HepG2 (cell line): Measurements from ENCODE around the gene NINL. TPM values are rescaled to one million over a fixed set of nuclear protein-coding genes. Genes with fewer than 3 reads are reported as not detected.

Experiments used
- AGO1 ChIP-seq: fragments of 200-400 bp; formaldehyde crosslinking; IDR thresholded peaks from 2 replicates; pipeline ENCODE4 v1.6.1; 2017; ENCODE audit warnings: mild to moderate bottlenecking, low read depth, low read length, moderate library complexity; ENCODE audit not compliant: poor library complexity, severe bottlenecking
- CBFB ChIP-seq: sonication (generic); formaldehyde crosslinking; IDR thresholded peaks from 2 replicates; pipeline ENCODE4 v1.4.0; 2020; ENCODE audit warnings: missing genetic modification reagents
- CCAR2 ChIP-seq: fragments of 200-400 bp; formaldehyde crosslinking; optimal IDR thresholded peaks from 2 replicates; pipeline ENCODE3; 2018; ENCODE audit warnings: low read depth, mild to moderate bottlenecking, low read length, moderate library complexity
- ELF3 ChIP-seq: IDR thresholded peaks from 2 replicates; pipeline ENCODE4 v1.6.1; 2016; ENCODE audit warnings: missing genetic modification reagents, missing compliant biosample characterization
- HDAC6 ChIP-seq: fragments of 200-600 bp; sonication (generic); IDR thresholded peaks from 2 replicates; pipeline ENCODE4 v1.7.0; 2017; ENCODE audit warnings: mild to moderate bottlenecking, antibody characterized with exemption, low read length, low read depth
- KLF11 ChIP-seq: IDR thresholded peaks from 2 replicates; pipeline ENCODE4 v1.6.1; 2016; ENCODE audit warnings: missing compliant biosample characterization
- KLF16 ChIP-seq, 2 experiments: sonication (generic) in 1 of 2; formaldehyde crosslinking in 1 of 2; IDR thresholded peaks; 2 replicates each; pipeline versions ENCODE4 v1.6.1 to v1.8.0; 2016 to 2023; ENCODE audit warnings: missing genetic modification reagents in 2 of 2, missing compliant biosample characterization in 1 of 2
- KMT2A ChIP-seq: sonication (generic); formaldehyde crosslinking; IDR thresholded peaks from 2 replicates; pipeline ENCODE4 v1.4.0; 2020; ENCODE audit warnings: missing genetic modification reagents
- NPAS2 ChIP-seq: sonication (generic); formaldehyde crosslinking; IDR thresholded peaks from 2 replicates; pipeline ENCODE4 v1.8.0; 2022; ENCODE audit warnings: mild to moderate bottlenecking, missing genetic modification reagents, borderline replicate concordance
- SIX4 ChIP-seq: sonication (generic); formaldehyde crosslinking; IDR thresholded peaks from 2 replicates; pipeline ENCODE4 v1.4.0; 2020; ENCODE audit warnings: missing genetic modification reagents
- TOPORS ChIP-seq: sonication (generic); formaldehyde crosslinking; IDR thresholded peaks from 2 replicates; pipeline ENCODE4 v1.8.0; 2023; ENCODE audit warnings: mild to moderate bottlenecking, missing genetic modification reagents
- ZFP41 ChIP-seq: sonication (generic); formaldehyde crosslinking; IDR thresholded peaks from 2 replicates; pipeline ENCODE4 v1.4.0; 2020; ENCODE audit warnings: mild to moderate bottlenecking, missing genetic modification reagents, borderline replicate concordance
- ZNF343 ChIP-seq: sonication (generic); formaldehyde crosslinking; IDR thresholded peaks from 2 replicates; pipeline ENCODE4 v1.4.0; 2020; ENCODE audit warnings: mild to moderate bottlenecking, missing genetic modification reagents
- ZNF441 ChIP-seq: sonication (generic); formaldehyde crosslinking; IDR thresholded peaks from 2 replicates; pipeline ENCODE4 v1.7.0; 2021; ENCODE audit warnings: missing genetic modification reagents, borderline replicate concordance
- ZNF605 ChIP-seq: sonication (generic); formaldehyde crosslinking; IDR thresholded peaks from 2 replicates; pipeline ENCODE4 v1.8.0; 2022; ENCODE audit warnings: mild to moderate bottlenecking, missing genetic modification reagents
- ZNF747 ChIP-seq: sonication (generic); formaldehyde crosslinking; IDR thresholded peaks from 2 replicates; pipeline ENCODE4 v1.8.1; 2023; ENCODE audit warnings: missing genetic modification reagents, mild to moderate bottlenecking, borderline replicate concordance
- ZSCAN25 ChIP-seq: sonication (generic); formaldehyde crosslinking; IDR thresholded peaks from 2 replicates; pipeline ENCODE4 v1.8.0; 2022; ENCODE audit warnings: mild to moderate bottlenecking, missing genetic modification reagents
- ZSCAN29 ChIP-seq: sonication (generic); formaldehyde crosslinking; conservative IDR thresholded peaks from 2 replicates; pipeline ENCODE4 v1.4.0; 2020; ENCODE audit warnings: mild to moderate bottlenecking, missing genetic modification reagents
- polyA plus RNA-seq, 8 experiments: library from polyadenylated mRNA; depleted of rRNA in 3 of 8; stranded (reverse) in 7 of 8; unstranded in 1 of 8; fragments of >200 nt; fragmentation: Illumina TruSeq in 4 of 8; extraction: Trizol in 4 of 8; gene quantifications; 2 replicates each; pipeline versions ENCODE4 v1.2.1 to v1.2.3, GENCODE V29; 2011 to 2016; ENCODE audit warnings: low read depth in 4 of 8, missing spikeins in 1 of 8, mixed read lengths in 1 of 8; ENCODE audit not compliant: insufficient read depth in 1 of 8
- total RNA-seq, 5 experiments: library from RNA; depleted of rRNA; stranded (reverse); fragments of >200 nt; fragmentation: Illumina TruSeq; extraction: Trizol; gene quantifications; 2 replicates each; pipeline ENCODE4 v1.2.3, GENCODE V29; 2016; ENCODE audit warnings: low read depth in 1 of 5
- TF ChIP-seq, protein P1 (sequence below): IDR thresholded peaks from 2 replicates; pipeline ENCODE4 v1.6.1; 2018; ENCODE audit warnings: missing genetic modification reagents
- TF ChIP-seq, protein P2 (sequence below): sonication (generic); formaldehyde crosslinking; IDR thresholded peaks from 2 replicates; pipeline ENCODE4 v1.4.0; 2020; ENCODE audit warnings: missing genetic modification reagents, mild to moderate bottlenecking, borderline replicate concordance
- TF ChIP-seq, protein P3 (sequence below): sonication (generic); formaldehyde crosslinking; IDR thresholded peaks from 2 replicates; pipeline ENCODE4 v1.4.0; 2020; ENCODE audit warnings: missing genetic modification reagents
- TF ChIP-seq, protein P4 (sequence below): sonication (generic); formaldehyde crosslinking; IDR thresholded peaks from 2 replicates; pipeline ENCODE4 v1.4.0; 2020; ENCODE audit warnings: missing genetic modification reagents
- TF ChIP-seq, protein P5 (sequence below): sonication (generic); formaldehyde crosslinking; IDR thresholded peaks from 2 replicates; pipeline ENCODE4 v1.8.0; 2022; ENCODE audit warnings: mild to moderate bottlenecking, missing genetic modification reagents, moderate library complexity

NINL gene
- total and polyA plus RNA-seq, 2 of the 13 experiments (the other 11 are each of a cell fraction or from before 2014, with no cell fraction given): 32.3 to 34.3 TPM

DNA sequence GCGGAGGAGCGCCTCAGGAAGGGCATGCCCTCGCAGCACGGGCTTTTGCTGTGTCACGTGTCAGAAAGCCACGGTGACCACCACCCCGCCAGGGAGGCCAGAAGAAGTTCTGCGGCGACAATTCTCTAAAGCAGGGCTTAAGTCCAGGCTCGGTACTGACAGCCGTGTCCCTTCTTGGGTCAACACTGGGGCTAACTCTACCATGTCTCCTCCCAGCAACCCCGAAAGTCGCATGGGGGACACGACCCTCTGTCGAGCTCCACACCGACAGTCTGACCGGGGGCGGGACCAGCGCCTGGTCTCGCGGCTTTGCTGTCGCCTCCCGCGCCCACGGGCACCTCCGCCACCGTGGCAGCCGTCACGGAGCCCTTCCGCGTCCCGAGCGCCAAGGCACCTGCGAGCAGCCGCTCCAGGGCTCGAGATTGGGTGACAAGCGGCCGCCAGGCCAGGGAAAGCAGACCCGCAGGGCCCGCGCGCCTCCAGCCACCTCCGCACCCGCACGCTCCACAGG is 37.9 kb upstream of the NINL start (continued):
- TF ChIP-seq, protein P1, sequence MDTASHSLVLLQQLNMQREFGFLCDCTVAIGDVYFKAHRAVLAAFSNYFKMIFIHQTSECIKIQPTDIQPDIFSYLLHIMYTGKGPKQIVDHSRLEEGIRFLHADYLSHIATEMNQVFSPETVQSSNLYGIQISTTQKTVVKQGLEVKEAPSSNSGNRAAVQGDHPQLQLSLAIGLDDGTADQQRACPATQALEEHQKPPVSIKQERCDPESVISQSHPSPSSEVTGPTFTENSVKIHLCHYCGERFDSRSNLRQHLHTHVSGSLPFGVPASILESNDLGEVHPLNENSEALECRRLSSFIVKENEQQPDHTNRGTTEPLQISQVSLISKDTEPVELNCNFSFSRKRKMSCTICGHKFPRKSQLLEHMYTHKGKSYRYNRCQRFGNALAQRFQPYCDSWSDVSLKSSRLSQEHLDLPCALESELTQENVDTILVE (CRISPR knock-in tag): no peak; the same call in 1 of the 2 replicates
- TF ChIP-seq ZNF343 (CRISPR knock-in tag) (peak; percentile 93), CCAR2 (no peak), ZSCAN29 (CRISPR knock-in tag) (peak; percentile 67; the same call in 1 of the 2 replicates), KLF11 (no peak), HDAC6 (no peak), NPAS2 (CRISPR knock-in tag) (no peak), ZNF605 (CRISPR knock-in tag) (no peak; the same call in 1 of the 2 replicates), KMT2A (no peak; the same call in 1 of the 2 replicates), ZSCAN25 (CRISPR knock-in tag) (no peak), CBFB (CRISPR knock-in tag) (no peak), KLF16 (CRISPR knock-in tag; IDR thresholded peaks at IDR 0.05) (no peak), SIX4 (CRISPR knock-in tag) (no peak), ELF3 (no peak), ZNF747 (CRISPR knock-in tag) (no peak), ZNF441 (CRISPR knock-in tag) (no peak), ZFP41 (CRISPR knock-in tag) (0 out of 2 replicates have a peak, but pooled peaks have one; percentile 22), TOPORS (peak; percentile 92; the same call in 1 of the 2 replicates), AGO1 (no peak)
- TF ChIP-seq, protein P2, sequence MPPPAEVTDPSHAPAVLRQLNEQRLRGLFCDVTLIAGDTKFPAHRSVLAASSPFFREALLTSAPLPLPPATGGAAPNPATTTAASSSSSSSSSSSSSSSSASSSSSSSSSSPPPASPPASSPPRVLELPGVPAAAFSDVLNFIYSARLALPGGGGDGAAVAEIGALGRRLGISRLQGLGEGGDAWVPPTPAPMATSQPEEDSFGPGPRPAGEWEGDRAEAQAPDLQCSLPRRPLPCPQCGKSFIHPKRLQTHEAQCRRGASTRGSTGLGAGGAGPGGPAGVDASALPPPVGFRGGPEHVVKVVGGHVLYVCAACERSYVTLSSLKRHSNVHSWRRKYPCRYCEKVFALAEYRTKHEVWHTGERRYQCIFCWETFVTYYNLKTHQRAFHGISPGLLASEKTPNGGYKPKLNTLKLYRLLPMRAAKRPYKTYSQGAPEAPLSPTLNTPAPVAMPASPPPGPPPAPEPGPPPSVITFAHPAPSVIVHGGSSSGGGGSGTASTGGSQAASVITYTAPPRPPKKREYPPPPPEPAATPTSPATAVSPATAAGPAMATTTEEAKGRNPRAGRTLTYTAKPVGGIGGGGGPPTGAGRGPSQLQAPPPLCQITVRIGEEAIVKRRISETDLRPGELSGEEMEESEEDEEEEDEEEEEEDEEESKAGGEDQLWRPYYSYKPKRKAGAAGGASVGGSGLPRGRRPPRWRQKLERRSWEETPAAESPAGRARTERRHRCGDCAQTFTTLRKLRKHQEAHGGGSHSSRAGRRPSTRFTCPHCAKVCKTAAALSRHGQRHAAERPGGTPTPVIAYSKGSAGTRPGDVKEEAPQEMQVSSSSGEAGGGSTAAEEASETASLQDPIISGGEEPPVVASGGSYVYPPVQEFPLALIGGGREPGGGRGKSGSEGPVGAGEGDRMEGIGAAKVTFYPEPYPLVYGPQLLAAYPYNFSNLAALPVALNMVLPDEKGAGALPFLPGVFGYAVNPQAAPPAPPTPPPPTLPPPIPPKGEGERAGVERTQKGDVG: 0 out of 2 replicates have a peak, but pooled peaks have one; percentile 0
- TF ChIP-seq, protein P3, sequence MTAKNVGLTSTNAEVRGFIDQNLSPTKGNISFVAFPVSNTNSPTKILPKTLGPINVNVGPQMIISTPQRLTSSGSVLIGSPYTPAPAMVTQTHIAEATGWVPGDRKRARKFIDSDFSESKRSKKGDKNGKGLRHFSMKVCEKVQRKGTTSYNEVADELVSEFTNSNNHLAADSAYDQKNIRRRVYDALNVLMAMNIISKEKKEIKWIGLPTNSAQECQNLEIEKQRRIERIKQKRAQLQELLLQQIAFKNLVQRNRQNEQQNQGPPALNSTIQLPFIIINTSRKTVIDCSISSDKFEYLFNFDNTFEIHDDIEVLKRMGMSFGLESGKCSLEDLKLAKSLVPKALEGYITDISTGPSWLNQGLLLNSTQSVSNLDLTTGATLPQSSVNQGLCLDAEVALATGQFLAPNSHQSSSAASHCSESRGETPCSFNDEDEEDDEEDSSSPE (CRISPR knock-in tag): no peak
- TF ChIP-seq, protein P4, sequence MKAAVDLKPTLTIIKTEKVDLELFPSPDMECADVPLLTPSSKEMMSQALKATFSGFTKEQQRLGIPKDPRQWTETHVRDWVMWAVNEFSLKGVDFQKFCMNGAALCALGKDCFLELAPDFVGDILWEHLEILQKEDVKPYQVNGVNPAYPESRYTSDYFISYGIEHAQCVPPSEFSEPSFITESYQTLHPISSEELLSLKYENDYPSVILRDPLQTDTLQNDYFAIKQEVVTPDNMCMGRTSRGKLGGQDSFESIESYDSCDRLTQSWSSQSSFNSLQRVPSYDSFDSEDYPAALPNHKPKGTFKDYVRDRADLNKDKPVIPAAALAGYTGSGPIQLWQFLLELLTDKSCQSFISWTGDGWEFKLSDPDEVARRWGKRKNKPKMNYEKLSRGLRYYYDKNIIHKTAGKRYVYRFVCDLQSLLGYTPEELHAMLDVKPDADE (CRISPR knock-in tag): peak; percentile 2; the same call in 1 of the 2 replicates
- TF ChIP-seq, protein P5, sequence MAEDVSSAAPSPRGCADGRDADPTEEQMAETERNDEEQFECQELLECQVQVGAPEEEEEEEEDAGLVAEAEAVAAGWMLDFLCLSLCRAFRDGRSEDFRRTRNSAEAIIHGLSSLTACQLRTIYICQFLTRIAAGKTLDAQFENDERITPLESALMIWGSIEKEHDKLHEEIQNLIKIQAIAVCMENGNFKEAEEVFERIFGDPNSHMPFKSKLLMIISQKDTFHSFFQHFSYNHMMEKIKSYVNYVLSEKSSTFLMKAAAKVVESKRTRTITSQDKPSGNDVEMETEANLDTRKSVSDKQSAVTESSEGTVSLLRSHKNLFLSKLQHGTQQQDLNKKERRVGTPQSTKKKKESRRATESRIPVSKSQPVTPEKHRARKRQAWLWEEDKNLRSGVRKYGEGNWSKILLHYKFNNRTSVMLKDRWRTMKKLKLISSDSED: peak; percentile 93; the same call in 1 of the 2 replicates
